Pancreas (tissue), 10 donors: ENCODE measurements around the gene PTGFR. TPM values are rescaled to one million over a fixed set of nuclear protein-coding genes. Genes with fewer than 3 reads are reported as not detected.

Experiments used
- ATAC-seq, 4 donors: fragments of 200-7000 bp; cut with Tn5 transposase; one replicate each; pipeline versions ENCODE4 v1.8.0 to v1.9.1; 2020; ENCODE audit warnings: mild to moderate bottlenecking in 4 of 4, moderate library complexity in 4 of 4
- DNase-seq, 6 donors: peaks; one replicate each; pipeline ENCODE4 v3.0.0-alpha.2; 2020
- FAIRE-seq: peaks from 2 replicates; lab custom pipeline; 2012; peaks lifted over from hg19 to GRCh38; lab: Jason Lieb, UNC
- H3K27ac ChIP-seq, 4 donors: fragments of 200-600 bp; sonication (generic); 1 replicate in 3 of 4; 2 replicates in 1 of 4; pipeline versions ENCODE4 v1.5.0 to v1.8.0; 2020
- H3K27me3 ChIP-seq, 4 donors: fragments of 200-600 bp; one replicate each; pipeline ENCODE4 v1.8.0; 2021
- H3K36me3 ChIP-seq, 3 donors: fragments of 200-600 bp; sonication (generic) in 1 of 3; one replicate each; pipeline versions ENCODE4 v1.5.0 to v1.8.0; 2020 to 2021
- H3K4me1 ChIP-seq, 3 donors: fragments of 200-600 bp; one replicate each; pipeline ENCODE4 v1.8.0; 2021
- H3K4me3 ChIP-seq, 4 donors: fragments of 200-600 bp; sonication (generic) in 2 of 4; one replicate each; pipeline versions ENCODE4 v1.5.0 to v1.8.0; 2020 to 2021
- H3K9me3 ChIP-seq, 4 donors: fragments of 200-600 bp; one replicate each; pipeline ENCODE4 v1.8.0; 2021
- WGBS, 2 donors: extraction: QIAGEN DNeasy Blood & Tissue Kit; methylation state at CpG; one replicate each; pipeline ENCODE4 v1.1.7; 2013; 5-methylcytosine and 5-hydroxymethylcytosine counted together
- intact Hi-C, 3 donors: fragments of 100-400 bp; cut with DNase I; formaldehyde crosslinking; loops; one replicate each; pipeline versions ENCODE4 v1.11.1 to v1.14.2; 2022
- polyA plus RNA-seq, 2 donors: library from polyadenylated mRNA; stranded (reverse); fragments of 200-250 nt; gene quantifications; one replicate each; pipeline ENCODE4 v1.2.3, GENCODE V29; 2013
- total RNA-seq, 6 donors: library from RNA; stranded (reverse); fragmentation: NEBNext Ultra II Directional in 4 of 6; extraction: Animal tissue kit (Norgen Biotek cat#: 25700) in 4 of 6; gene quantifications; one replicate each; pipeline versions ENCODE4 v1.2.1 to v1.2.4, GENCODE V29; 2021 to 2023
- TF ChIP-seq, protein P1 (sequence below), 4 donors: fragments of 200-600 bp; sonication (generic) in 3 of 4; IDR thresholded peaks; one replicate each; pipeline versions ENCODE4 v1.5.0 to v1.8.0; 2021; ENCODE audit warnings: antibody characterized with exemption in 4 of 4
- donor health status: healthy with polysubstance abuse.
- donor health status: DM: no; HTN: no; CAD: no; lungs with moderate emphysema.
- donor health status: DM: no; HTN: no; CAD: no.
- donor health status: control.
- donor health status: control.
- donor health status: Bipolar disorder and iron deficiency.
- donor health status: DM: yes; HTN: yes; CAD: no.
- donor health status: DM: no; HTN: no; CAD: no.
- donor health status: DM: no; HTN: no; CAD: no.
- donor health status: DM: yes; HTN: yes; CAD: no.

PTGFR gene
- total and polyA plus RNA-seq, 8 donors, result 0.43 to 3.9 (median 1.1) TPM

DNA sequence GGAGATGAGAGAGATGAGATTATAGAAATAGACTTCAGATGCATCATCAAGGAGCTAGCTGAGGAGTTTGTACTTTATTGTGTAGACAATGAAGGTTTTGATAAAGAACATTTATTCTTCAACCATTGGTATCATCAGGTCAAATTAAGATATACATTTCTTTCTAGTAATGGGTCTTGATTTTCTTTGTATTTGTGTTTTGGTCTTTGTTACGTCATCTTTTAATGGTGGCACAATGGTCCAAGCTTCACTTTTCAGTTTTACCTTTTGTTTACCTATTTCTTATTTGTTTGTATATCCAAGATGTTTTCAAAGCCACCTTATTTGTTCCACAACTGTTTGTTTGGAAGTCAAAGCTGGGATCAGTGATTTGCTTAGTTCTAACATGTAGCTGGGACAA lies 44.5 kb downstream of the PTGFR start:
- no peak for FAIRE-seq
- no peak for ATAC-seq
- TF ChIP-seq, protein P1, sequence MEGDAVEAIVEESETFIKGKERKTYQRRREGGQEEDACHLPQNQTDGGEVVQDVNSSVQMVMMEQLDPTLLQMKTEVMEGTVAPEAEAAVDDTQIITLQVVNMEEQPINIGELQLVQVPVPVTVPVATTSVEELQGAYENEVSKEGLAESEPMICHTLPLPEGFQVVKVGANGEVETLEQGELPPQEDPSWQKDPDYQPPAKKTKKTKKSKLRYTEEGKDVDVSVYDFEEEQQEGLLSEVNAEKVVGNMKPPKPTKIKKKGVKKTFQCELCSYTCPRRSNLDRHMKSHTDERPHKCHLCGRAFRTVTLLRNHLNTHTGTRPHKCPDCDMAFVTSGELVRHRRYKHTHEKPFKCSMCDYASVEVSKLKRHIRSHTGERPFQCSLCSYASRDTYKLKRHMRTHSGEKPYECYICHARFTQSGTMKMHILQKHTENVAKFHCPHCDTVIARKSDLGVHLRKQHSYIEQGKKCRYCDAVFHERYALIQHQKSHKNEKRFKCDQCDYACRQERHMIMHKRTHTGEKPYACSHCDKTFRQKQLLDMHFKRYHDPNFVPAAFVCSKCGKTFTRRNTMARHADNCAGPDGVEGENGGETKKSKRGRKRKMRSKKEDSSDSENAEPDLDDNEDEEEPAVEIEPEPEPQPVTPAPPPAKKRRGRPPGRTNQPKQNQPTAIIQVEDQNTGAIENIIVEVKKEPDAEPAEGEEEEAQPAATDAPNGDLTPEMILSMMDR (IDR thresholded peaks at IDR 0.05), result no peak
- Histone ChIP-seq H3K4me1 (no peaks in the 10 kb centered on the region), H3K27me3 (no peaks in the 10 kb centered on the region), H3K36me3 (no peaks in the 10 kb centered on the region), H3K4me3 (no peak overlapping the region), H3K9me3 (no peaks in the 10 kb centered on the region), H3K27ac (no peak overlapping the region)
- intact Hi-C loops, result no loop called here
- 76 to 85% methylated on average over 1 of the region's 1 CpG for WGBS, 2 donors
- DNase-seq, result no peak

DNA sequence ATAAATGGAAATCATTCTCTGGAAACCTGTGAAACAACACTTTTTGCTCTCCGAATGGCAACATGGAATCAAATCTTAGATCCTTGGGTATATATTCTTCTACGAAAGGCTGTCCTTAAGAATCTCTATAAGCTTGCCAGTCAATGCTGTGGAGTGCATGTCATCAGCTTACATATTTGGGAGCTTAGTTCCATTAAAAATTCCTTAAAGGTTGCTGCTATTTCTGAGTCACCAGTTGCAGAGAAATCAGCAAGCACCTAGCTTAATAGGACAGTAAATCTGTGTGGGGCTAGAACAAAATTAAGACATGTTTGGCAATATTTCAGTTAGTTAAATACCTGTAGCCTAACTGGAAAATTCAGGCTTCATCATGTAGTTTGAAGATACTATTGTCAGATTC lies 45.7 kb downstream of the PTGFR start:
- no peaks in the 10 kb centered on the region for H3K36me3 ChIP-seq
- no peak overlapping the region for H3K27ac ChIP-seq
- intact Hi-C loops, result no loop called here
- no peak for FAIRE-seq
- ATAC-seq, result no peak
- H3K4me3 ChIP-seq, result no peak overlapping the region
- H3K9me3 ChIP-seq, result no peaks in the 10 kb centered on the region
- no peaks in the 10 kb centered on the region for H3K27me3 ChIP-seq
- TF ChIP-seq, protein P1 (IDR thresholded peaks at IDR 0.05), result no peak
- H3K4me1 ChIP-seq, result no peaks in the 10 kb centered on the region
- 85 to 87% methylated on average over 2 of the region's 2 CpGs for WGBS, 2 donors
- DNase-seq, result no peak

DNA sequence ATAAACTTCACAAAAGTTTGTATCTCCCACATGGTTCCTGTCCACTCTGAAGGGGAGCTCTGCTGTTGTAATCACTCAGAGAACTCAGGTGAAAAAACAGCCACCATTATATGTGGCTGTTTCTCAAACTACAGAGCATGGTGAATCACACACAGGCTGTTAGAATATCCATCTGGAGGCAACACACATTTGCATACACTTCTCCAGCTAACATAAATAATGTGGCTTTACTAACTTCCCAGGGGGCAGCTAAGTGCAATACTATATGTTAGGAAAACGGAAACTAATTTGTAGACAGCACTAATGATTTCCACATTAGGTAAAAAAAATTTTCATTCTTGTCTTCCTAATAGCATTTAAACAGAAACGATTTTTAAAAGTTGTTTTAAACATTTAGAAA lies 49.3 kb downstream of the PTGFR start:
- intact Hi-C loops, result no loop called here
- ATAC-seq, result no peak
- TF ChIP-seq, protein P1 (IDR thresholded peaks at IDR 0.05), result no peak
- no peaks in the 10 kb centered on the region for H3K36me3 ChIP-seq
- DNase-seq, result no peak
- WGBS, 2 donors, result 36 to 45% methylated on average over 2 of the region's 2 CpGs
- no peaks in the 10 kb centered on the region for H3K27me3 ChIP-seq
- FAIRE-seq, result no peak
- H3K4me3 ChIP-seq, result no peak overlapping the region
- no peaks in the 10 kb centered on the region for H3K4me1 ChIP-seq
- no peaks in the 10 kb centered on the region for H3K9me3 ChIP-seq
- H3K27ac ChIP-seq, result no peak overlapping the region

DNA sequence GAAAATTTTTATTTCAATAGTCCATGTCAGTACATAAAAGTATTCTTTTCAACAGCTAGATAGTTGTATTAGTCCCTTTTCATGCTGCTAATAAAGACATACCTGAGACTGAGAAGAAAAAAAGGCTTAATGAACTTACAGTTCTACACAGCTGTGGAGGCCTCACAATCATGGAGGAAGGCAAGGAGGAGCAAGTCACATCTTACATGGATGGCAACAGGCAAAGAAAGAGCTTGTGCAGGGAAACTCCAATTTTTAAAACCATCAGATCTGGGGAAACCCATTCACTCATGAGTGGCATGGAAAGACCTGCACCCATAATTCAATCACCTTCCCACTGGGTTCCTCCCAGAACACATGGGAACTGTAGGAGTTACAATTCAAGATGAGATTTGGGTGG lies 50.7 kb downstream of the PTGFR start:
- H3K36me3 ChIP-seq, result no peaks in the 10 kb centered on the region
- no peak overlapping the region for H3K27ac ChIP-seq
- no peaks in the 10 kb centered on the region for H3K4me1 ChIP-seq
- no peaks in the 10 kb centered on the region for H3K27me3 ChIP-seq
- TF ChIP-seq, protein P1 (IDR thresholded peaks at IDR 0.05), result no peak
- DNase-seq (no peak), FAIRE-seq (no peak), ATAC-seq (no peak)
- H3K9me3 ChIP-seq, result no peaks in the 10 kb centered on the region
- intact Hi-C loops, result no loop called here
- H3K4me3 ChIP-seq, result no peak overlapping the region

DNA sequence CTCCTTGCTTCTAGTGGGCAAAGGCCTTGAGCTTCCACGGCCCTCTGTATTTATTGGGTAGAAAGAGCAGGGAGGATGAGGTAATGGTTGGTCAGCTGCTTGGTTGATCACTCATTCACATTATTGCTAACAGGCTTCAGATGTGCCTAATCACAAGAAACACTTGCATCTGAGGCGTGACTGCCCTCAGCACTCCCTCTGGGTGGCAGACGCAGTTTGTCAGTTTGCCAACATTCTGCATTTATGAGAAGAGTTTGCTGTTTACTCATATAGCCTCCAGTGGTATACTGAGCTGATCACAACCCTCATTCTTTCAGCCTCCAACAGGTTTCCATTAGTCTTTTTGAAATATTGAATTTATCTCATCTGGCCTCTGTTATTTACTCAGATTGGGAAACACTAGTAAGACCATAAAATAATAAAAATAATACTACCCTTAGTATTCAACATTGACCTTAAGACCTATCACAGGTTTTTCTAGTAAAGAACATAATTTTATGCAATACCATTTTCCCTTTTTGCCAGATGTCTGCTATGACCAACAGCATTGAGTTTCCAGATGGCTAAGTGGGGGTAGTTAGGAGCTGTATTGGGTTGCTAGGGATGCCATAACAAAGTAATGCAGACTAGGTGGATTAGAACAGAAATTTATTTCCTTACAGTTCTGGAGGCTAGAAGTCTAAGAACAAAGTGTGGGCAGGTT lies 53.3 kb downstream of the PTGFR start:
- Histone ChIP-seq H3K36me3 (no peaks in the 10 kb centered on the region), H3K4me3 (no peak overlapping the region), H3K27me3 (no peaks in the 10 kb centered on the region), H3K4me1 (no peaks in the 10 kb centered on the region), H3K27ac (no peak overlapping the region), H3K9me3 (no peaks in the 10 kb centered on the region)
- TF ChIP-seq, protein P1 (IDR thresholded peaks at IDR 0.05), result no peak
- FAIRE-seq (no peak), DNase-seq (no peak), ATAC-seq (no peak)
- intact Hi-C loops, result no loop called here
- WGBS, 2 donors, result 58 to 64% methylated on average over 3 of the region's 3 CpGs
